BJ (cell line): ENCODE results near the gene CCDC69. TPM values are rescaled to one million over a fixed set of nuclear protein-coding genes. Genes with fewer than 3 reads are reported as not detected.
A peak's percentile ranks its signal among the peaks of the same experiment; 100 is the strongest.

Source experiments
- CTCF ChIA-PET: fragments of 350-600 bp; formaldehyde crosslinking; extraction: SDS; loops from one replicate; lab custom pipeline; 2021; ENCODE audit warnings: antibody characterized with exemption, inconsistent platforms; lab: Yijun Ruan, JAX
- POLR2A ChIA-PET: fragments of 300-600 bp; sonication (Branson Sonifier 250); formaldehyde crosslinking; extraction: SDS; loops from one replicate; lab custom pipeline; 2021; ENCODE audit warnings: antibody characterized with exemption; lab: Charles Lee
- DNase-seq: peaks from one replicate; pipeline ENCODE4 v3.0.0-alpha.2; 2011; ENCODE audit warnings: low read depth
- H3K27me3 ChIP-seq: 2 replicates; pipeline ENCODE4 v1.6.0; 2011; ENCODE audit warnings: low read length; ENCODE audit not compliant: control insufficient read depth, insufficient read depth
- H3K36me3 ChIP-seq: 2 replicates; pipeline ENCODE4 v1.5.1; 2011; ENCODE audit warnings: low read length; ENCODE audit not compliant: control insufficient read depth, insufficient read depth
- H3K4me3 ChIP-seq: 2 replicates; pipeline ENCODE4 v1.5.1; 2011; ENCODE audit warnings: low read depth, mild to moderate bottlenecking, control low read depth, low read length
- polyA plus RNA-seq: library from polyadenylated mRNA; depleted of rRNA; stranded (reverse); fragments of >200 nt; gene quantifications from 2 replicates; pipeline ENCODE4 v1.2.3, GENCODE V29; 2011
- TF ChIP-seq, protein P1 (sequence below): IDR thresholded peaks from 2 replicates; pipeline ENCODE4 v1.5.1; 2011; ENCODE audit warnings: low read depth, mild to moderate bottlenecking, control low read depth, inconsistent platforms, low read length, moderate library complexity; ENCODE audit not compliant: insufficient read depth

CCDC69 gene
- polyA plus RNA-seq, 1 experiment = 0.93 TPM

GRCh38 chr5:151159649-151160373 lies 64.1 kb downstream of the CCDC69 start:
- no peaks in the 10 kb centered on the region for H3K27me3 ChIP-seq
- DNase-seq = no peak
- H3K4me3 ChIP-seq = no peak overlapping the region
- TF ChIP-seq, protein P1, sequence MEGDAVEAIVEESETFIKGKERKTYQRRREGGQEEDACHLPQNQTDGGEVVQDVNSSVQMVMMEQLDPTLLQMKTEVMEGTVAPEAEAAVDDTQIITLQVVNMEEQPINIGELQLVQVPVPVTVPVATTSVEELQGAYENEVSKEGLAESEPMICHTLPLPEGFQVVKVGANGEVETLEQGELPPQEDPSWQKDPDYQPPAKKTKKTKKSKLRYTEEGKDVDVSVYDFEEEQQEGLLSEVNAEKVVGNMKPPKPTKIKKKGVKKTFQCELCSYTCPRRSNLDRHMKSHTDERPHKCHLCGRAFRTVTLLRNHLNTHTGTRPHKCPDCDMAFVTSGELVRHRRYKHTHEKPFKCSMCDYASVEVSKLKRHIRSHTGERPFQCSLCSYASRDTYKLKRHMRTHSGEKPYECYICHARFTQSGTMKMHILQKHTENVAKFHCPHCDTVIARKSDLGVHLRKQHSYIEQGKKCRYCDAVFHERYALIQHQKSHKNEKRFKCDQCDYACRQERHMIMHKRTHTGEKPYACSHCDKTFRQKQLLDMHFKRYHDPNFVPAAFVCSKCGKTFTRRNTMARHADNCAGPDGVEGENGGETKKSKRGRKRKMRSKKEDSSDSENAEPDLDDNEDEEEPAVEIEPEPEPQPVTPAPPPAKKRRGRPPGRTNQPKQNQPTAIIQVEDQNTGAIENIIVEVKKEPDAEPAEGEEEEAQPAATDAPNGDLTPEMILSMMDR = no peak
- ChIA-PET CTCF (no interaction called here), POLR2A (no interaction called here)
- 0 out of 2 replicates have a peak, but pooled peaks cover 1% of the 10 kb centered on the region for H3K36me3 ChIP-seq

GRCh38 chr5:151158287-151158661 lies 65.6 kb downstream of the CCDC69 start:
- CTCF ChIA-PET = interaction anchor here (1.2 to 2.8 kb wide), 5 partner anchors 16 to 106 kb away, joined by 3 to 16 read pairs (median 4); no protein-coding TSS in a partner anchor

GRCh38 chr5:151157426-151158286 lies 66.2 kb downstream of the CCDC69 start, which contains the start of gene ANXA6:
ANXA6 (minus strand) TSS chr5:151157779; CDS start chr5:151147901, 9,878 bp downstream.
- ChIA-PET CTCF (interaction anchor here (1.2 to 2.8 kb wide), 5 partner anchors 16 to 106 kb away, joined by 3 to 16 read pairs (median 4); no protein-coding TSS in a partner anchor), POLR2A (interaction anchor here (0.6 to 0.9 kb wide), 2 partner anchors 37 to 42 kb away, joined by 3 read pairs; no protein-coding TSS in a partner anchor)
- peaks cover 4% of the 10 kb centered on the region; the same call in 1 of the 2 replicates for H3K36me3 ChIP-seq
- peak; percentile 34 for DNase-seq
- H3K27me3 ChIP-seq = no peaks in the 10 kb centered on the region
- H3K4me3 ChIP-seq = peak within 1 kb of the TSS; percentile 68
- TF ChIP-seq, protein P1 = no peak

More at GRCh38 chr5:151158287-151158661, 65.6 kb downstream of the CCDC69 start:
- no peaks in the 10 kb centered on the region for H3K27me3 ChIP-seq
- TF ChIP-seq, protein P1 = no peak
- 0 out of 2 replicates have a peak, but pooled peaks cover 1% of the 10 kb centered on the region for H3K36me3 ChIP-seq
- H3K4me3 ChIP-seq = peak overlapping the region; percentile 68
- POLR2A ChIA-PET = interaction anchor here (0.9 kb wide), 1 partner anchor 43 kb away, joined by 3 read pairs; no protein-coding TSS in a partner anchor
- no peak for DNase-seq

DNA sequence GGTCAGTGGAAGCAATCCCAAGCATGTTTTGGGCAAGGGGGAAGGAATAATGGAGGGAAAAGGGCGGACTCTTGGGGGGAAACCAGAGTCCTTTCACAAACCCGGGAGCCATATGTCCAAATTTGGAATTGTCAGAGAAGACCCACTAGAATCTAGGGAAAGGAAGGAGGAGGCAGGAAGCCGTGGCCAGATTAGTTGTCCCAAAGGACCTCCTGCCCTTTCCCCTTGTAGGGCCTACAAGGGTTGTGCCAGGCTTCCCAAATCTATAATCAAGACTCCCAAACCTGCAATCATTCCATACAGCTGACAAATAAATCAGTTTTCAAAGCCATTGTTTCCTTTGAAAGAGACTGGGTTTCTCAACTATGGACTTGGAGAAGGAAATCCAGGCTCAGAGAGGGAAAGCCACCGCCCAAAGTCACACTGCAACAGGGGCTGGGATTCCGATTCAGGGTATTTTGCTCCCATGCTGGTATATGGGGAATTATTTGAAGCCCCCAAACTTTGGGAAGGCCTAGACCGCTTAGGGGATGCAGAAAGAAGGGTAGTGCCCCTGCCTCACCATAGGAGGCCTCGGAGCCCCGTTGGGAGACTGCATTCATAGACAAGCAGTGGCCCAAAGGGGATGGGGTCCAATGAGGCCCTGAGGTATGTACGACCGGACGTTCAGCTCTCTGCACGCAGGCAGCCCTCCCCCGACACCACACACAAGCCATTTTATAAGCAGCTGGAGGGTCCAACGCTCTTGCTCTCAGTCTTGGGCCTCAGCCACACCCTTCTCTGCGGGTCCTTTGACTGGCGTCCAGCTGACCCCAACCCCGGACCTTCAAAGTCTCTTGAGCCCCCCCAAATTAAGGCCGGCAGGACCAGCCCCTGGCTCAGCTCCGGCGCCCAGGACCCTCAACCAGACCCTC lies 67.1 kb downstream of the CCDC69 start:
- peak overlapping the region; percentile 68 for H3K4me3 ChIP-seq
- ChIA-PET POLR2A (interaction anchor here (0.6 to 0.9 kb wide), 2 partner anchors 36 to 42 kb away, joined by 3 read pairs; no protein-coding TSS in a partner anchor), CTCF (interaction anchor here (1.2 to 2.8 kb wide), 6 partner anchors 11 to 105 kb away, joined by 3 to 16 read pairs (median 4); no protein-coding TSS in a partner anchor)
- no peaks in the 10 kb centered on the region for H3K27me3 ChIP-seq
- TF ChIP-seq, protein P1 = peak; percentile 21; the same call in 1 of the 2 replicates
- DNase-seq = no peak
- H3K36me3 ChIP-seq = peaks cover 4% of the 10 kb centered on the region; the same call in 1 of the 2 replicates
